NCI-H128 (cell line): ENCODE results near the gene ZNF527.
A peak's percentile ranks its signal among the peaks of the same experiment; 100 is the strongest.
"Not testable (repeated sequence)": the region's sequence is repeated elsewhere in the genome, so short reads cannot be mapped to it uniquely, and the experiment has no call there.

Source experiments
- DNase-seq: peaks from one replicate; lab custom pipeline; 2025; ENCODE audit not compliant: unreplicated experiment; lab: John Stamatoyannopoulos, UW

The ZNF527 gene

DNA sequence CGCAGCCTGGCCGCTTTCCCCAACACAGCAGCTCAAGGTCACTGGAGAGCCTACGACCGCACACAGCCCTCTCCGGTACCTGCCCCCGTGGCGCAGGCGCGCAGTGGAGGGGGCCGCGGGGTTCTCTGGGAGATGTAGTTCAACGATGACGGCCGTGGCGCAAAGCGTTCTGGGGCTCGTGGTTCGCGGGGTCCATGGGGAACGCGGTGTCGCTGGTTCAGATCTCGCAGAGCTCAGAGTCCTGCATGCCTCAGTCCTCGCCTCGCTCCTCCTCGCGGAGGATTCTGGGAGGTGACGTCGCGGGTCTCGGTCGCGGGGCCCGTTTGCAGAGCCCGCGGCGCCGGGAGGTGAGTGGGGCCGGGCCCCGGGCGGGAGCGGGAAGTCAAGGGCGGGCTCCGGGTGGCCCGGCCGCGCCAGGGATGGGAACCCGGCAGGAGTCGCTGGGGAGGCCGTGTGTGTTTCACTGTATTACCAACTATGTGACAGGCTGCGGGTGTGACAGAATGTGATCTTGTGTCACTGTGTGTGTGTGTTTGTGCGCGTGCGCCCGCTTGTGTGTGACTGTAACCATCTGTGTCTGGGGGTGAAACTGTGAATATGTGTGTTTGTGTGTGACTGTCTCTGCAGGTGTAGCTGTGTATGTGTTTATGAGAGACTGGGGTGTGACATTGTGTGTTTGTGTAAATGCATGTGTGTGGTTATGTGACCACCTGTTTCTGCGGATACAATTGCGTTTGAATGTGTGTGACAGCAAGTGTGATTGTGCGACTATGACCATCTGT lies at the start of gene ZNF527:
ZNF527 (plus strand) TSS at position 220 of the 782 bp plus-strand sequence. CDS start 3,100 bp downstream, outside the sequence.
- DNase-seq, result peak; percentile 94

DNA sequence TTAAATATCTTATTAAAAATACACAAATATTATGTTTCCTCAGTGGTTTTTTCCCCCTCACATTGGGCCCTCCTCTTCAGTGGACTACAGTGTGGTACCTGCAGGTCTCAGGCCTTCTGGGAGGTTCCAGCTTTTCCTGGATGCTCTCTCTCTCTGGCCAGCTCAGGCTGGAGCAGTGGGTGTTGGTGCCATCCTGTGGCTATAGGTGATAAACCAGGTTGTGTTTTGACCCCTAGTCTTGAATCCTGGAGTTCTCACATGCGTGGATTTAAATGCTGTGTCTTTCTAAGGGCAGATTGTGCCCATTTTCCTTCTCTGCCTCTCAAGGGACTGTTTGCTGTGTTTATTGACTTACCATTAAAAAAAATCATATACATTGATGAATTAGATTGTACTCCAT lies 41.2 kb upstream of the ZNF527 start:
- no peak for DNase-seq

DNA sequence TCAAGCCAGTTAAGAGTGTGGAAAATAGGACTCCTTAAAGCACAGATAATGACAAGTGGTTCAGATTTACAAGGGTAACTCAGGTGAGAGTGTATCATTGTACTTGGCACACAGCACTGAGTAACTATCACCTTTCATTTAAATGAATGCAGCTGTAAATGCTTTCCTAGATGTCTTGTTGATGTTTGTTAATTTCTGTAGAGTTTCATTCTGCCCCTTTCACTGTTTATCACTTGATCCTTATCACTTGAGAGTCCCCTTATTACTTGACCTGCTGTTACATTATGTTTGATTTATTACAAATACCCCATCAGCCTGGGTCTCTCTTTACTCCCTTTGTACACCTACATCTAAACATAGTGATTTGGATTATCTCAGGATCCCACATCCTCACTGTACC lies 38.1 kb upstream of the ZNF527 start:
- DNase-seq, result no peak

DNA sequence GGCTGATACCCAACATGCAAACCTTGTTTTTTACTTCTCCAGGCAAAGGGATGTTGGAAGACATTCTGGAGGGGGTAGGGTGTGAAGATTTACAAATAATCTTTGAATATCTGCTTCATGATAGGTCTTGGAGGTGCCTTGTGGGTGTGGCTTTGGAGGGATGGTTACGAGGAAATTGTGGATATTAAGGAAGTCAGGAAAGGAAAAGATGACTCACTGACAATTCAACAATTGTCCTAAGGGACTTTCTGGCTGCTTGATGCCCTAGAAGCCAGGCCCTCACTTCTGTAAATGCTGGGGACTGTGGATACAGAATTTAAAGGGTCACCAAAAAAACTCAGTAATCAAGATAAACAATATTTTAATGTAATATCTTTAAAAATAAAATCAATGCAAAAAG lies 37.4 kb upstream of the ZNF527 start:
- DNase-seq, result no peak

DNA sequence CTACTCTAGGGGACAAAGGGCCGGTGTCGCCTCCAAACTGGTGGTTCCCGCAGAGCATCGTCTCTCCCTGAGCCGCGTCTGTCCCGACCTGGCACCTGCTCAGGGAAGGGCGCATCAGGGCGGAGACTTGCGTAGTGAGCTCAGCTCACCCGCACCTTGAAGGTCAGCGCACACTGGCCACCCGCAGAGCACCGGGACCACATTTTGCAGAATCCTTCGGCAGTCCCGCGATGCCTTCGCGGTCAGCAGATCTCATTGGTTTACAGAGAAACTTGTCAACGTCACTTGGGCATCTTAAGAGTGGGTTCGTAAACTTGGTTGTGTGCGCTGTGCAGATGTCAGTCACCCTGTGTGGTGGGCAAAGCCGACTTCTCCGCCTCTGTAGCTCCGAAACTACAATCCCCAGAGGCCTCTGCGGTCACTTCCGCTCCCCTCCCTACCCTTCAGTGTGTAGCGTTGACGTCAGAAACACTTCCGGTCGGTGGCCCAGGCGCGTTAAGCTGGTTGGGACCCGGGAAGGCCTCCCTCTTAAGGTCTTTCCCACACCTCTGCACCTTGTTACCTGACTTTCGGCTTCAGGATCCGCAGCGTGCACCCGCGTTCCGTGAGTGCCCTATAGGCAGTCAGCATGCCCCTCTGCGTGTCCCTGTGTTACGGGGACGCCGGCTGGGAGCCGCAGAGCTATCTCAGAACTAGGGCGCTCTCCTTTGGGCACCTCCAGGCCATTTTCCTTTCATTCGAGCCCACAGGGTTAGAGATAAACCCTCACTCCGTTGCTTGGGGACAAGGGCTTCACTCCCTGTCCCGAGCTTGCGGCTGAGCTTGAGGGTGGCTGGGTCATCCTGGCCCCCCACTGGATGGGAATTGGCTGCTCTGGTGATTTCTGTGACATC lies 36.5 kb upstream of the ZNF527 start:
- DNase-seq, result peak; percentile 71

DNA sequence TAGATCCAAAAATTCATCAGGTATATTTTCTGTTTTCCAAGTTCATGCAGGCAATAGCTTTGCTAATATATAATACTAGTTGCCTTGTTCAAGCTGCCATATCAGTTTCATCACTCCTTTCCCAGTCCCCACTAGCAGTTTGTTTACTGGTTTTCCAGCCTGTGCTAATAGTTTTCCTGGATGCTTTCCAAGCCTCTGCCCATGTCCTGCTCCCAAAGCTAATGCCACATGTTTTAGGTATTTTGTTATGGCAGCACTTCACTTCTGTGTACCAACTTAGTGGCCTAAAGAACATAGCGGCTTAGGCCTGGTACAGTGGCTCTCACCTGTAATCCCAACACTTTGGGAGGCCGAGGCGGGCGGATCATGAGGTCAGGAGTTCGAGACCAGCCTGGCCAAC lies 28.1 kb upstream of the ZNF527 start:
- no peak for DNase-seq

DNA sequence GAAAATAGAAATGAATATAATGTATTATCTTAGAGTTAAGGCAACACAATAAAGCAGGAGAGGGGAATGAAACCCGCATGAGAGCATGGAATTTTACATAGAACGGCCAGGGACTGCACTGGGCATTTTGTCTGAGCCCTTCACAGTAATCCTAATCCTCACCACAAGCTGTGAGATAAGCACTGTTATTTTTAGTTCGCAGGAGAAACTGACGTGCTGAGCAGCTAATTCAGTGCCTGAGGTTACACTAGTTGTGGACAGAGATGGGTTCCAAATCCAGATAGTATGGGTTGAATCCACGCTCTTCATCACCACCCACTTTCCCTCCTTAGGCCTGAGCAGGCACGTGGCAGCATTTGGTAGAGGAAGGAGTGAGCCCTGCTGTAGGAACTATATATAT lies 24.8 kb upstream of the ZNF527 start:
- DNase-seq, result no peak

DNA sequence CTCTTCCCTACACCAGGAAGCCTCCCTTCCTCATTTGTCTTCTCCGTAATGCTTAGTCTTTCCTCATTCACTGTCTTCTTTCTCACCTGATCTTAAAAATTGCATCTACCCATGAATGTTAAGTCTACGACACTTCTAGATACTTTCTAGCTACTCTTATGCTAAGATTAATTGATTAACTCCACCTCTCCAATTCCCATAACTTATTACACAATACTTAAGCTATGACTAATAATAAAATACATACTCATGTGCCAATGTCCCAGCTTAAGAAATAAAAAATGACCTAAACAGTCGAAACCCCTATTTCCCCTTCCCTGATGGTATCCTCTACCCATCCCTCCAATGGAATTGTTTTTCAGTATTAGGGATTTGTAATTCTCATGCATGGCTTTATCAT lies 22.8 kb upstream of the ZNF527 start:
- DNase-seq, result no peak

DNA sequence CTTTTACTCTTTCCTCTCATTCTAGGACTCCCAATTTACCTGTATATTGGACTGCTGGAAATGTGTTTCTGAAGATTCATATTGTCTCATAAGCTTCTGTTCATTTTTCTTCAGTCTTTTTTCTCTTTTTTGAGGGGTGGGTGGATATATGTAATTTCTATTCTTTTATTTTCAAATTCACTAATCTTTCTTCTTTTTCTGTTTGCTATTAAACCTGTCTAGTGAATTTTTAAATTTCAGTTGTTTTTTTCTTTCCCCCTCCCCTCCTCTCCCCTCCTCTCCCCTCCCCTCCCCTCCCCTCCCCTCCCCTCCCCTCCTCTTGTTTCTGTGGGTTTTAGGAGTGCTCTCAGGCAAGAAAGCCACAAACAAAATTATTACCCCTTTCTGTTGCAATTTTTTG lies 16.9 kb upstream of the ZNF527 start:
- DNase-seq, result no peak

DNA sequence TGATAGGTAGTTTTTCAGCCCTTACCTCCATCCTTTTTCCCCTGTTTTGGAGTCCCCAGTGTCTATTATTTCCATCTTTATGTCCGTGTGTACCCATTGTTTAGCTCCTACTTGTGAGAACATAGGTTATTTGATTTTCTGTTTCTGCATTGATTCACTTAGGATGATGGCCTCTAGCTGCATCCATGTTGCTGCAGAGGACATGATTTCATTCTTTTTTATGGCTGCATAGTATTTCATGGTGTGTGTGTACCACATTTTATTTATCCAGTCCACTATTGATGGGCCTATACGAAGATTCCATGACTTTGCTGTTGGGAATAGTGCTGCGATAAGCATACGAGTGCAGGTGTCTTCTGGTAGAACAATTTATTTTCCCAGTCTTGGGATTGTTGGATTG lies 15.0 kb upstream of the ZNF527 start:
- no peak for DNase-seq

DNA sequence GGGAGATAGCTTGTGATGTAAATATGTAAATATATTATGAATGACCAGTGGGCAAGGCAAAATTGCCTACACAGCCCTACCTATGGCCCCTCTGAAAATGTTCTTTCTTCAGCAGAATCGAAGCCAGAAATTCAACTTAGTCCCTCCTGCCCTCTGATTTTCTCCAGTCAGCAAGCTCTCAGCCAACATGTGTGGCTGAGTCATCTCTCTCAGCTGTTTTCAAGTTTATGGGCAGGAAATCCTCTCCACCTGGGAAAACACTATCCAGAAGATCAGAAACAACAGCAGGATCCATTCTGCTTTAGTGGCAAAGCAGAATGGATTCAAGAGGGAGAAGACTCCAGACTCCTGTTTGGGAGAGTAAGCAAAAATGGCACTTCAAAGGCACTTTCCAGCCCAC lies 8.9 kb upstream of the ZNF527 start:
- no peak for DNase-seq

DNA sequence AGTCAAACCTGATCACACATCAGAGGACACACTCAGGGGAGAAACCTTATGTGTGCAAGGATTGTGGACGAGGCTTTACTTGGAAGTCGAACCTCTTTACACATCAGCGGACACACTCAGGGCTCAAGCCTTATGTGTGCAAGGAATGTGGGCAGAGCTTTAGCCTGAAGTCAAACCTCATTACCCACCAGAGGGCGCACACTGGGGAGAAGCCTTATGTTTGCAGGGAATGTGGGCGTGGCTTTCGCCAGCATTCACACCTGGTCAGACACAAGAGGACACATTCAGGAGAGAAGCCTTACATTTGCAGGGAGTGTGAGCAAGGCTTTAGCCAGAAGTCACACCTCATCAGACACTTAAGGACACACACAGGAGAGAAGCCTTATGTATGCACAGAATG lies 8.2 kb upstream of the ZNF527 start:
- no peak for DNase-seq

DNA sequence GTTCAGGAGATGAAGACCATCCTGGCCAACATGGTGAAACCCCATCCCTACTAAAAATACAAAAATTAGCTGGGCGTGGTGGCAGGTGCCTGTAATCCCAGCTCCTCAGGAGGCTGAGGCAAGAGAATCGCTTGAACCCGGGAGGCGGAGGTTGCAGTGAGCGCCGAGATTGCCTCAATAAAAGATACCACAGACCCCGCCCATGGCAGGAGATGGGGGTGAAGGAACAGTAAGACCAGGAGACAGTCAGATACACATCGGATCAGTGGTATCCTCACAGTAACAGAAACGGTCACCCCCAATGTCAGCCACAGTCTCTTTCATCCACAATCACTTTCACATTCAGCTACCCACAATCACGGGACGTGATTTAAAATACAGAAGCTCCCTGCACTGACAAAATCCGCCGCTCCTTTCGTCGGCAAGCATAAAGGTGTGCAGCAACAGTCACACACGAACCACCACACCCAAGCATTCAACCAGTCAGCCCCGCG lies 466 bp upstream of the ZNF527 start:
- DNase-seq, result not testable (repeated sequence)

DNA sequence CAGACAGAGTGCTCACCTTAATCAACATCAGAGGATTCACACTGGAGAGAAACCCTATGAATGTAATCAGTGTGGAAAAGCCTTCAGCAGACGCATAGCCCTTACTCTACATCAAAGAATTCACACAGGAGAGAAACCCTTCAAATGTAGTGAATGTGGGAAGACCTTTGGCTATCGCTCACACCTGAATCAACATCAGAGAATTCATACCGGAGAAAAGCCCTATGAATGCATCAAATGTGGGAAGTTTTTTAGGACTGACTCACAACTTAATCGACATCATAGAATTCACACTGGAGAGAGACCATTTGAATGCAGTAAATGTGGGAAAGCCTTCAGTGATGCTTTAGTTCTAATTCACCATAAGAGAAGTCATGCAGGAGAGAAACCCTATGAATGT lies 18.3 kb downstream of the ZNF527 start:
- DNase-seq, result no peak

DNA sequence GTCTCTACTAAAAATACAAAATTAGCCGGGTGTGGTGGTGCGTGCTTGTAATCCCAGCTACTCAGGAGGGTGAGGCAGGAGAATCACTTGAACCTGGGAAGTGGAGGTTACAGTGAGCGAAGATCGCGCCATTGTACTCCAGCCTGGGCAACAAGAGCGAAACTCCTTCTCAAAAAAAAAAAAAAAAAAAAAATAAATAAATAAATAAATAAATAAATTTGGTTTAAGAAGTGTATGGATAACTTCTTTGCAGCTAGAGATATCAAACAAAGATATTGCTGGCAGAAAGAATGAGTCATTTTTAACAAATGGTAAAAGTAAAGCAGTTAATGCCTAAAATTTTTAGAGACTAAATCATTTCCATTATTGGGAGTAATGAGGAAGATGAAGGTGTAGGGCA lies 20.5 kb downstream of the ZNF527 start:
- not testable (repeated sequence) for DNase-seq

DNA sequence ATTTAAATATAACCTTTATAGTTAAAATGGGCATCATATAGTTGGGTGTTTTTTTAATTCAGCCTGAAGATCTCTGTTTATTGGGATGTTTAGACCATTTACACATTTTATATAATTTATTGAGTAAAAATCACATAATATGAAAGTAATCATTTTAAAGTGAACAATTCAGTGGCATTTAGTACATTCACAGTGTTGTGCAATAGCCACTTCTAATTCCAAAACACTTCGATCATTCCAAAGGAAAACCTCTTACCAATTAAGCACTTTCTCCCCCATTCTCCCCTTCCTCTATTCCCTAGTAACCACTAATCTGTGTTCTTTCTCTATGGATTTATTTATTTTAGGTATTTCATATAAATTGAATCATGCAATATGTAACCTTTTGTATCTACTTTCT lies 30.2 kb downstream of the ZNF527 start:
- no peak for DNase-seq

DNA sequence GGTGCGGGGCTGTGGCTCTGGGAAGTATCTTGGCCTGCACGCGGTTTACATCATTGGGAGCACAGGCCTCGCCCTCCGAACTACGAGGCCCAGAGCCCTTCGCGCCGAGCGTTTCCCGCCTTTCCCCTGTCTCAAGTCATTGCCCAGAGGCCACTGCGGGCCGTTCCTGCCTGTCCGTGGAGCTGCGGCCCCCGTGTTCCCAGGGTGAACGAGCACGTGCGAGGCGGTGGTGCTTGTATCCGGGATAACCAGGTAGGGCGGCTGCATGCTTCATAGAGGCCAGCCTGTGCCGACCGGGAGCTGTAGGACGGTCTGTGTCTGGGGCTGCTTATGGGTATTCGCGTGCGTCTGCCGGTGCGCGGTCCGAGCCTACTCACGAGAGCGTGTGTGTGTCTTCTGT lies 32.5 kb downstream of the ZNF527 start:
- no peak for DNase-seq

DNA sequence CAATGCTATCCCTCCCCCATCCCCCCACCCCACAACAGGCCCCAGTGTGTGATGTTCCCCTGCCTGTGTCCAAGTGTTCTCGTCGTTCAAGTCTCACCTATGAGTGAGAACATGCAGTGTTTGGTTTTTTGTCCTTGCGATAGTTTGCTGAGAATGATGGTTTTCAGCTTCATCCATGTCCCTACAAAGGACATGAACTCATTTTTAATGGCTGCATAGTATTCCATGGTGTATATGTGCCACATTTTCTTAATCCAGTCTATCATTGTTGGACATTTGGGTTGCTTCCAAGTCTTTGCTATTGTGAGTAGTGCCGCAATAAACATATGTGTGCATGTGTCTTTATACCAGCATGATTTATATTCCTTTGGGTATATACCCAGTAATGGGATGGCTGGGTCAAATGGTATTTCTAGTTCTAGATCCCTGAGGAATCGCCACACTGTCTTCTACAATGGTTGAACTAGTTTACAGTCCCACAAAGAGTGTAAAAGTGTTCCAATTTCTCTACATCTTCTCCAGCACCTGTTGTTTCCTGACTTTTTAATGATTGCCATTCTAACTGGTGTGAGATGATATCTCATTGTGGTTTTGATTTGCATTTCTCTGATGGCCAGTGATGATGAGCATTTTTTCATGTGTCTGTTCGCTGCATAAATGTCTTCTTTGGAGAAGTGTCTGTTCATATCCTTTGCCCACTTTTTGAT lies 35.4 kb downstream of the ZNF527 start:
- DNase-seq, result not testable (repeated sequence)

DNA sequence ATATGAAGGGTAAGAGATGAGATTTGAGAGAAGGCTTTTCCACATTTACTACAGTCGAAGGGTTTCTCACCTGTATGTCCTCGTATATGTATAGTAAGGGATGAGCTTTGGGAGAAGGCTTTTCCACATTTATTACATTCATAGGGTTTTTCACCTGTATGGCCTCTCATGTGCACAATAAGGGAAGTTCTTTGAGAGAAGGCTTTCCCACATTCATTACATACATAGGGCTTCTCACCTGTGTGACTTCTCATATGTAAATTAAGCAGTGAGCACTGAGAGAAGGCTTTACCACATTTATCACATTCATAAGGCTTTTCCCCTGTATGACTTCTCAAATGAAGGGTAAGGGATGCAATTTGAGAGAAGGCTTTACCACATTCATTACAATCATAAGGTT lies 41.8 kb downstream of the ZNF527 start:
- no peak for DNase-seq

DNA sequence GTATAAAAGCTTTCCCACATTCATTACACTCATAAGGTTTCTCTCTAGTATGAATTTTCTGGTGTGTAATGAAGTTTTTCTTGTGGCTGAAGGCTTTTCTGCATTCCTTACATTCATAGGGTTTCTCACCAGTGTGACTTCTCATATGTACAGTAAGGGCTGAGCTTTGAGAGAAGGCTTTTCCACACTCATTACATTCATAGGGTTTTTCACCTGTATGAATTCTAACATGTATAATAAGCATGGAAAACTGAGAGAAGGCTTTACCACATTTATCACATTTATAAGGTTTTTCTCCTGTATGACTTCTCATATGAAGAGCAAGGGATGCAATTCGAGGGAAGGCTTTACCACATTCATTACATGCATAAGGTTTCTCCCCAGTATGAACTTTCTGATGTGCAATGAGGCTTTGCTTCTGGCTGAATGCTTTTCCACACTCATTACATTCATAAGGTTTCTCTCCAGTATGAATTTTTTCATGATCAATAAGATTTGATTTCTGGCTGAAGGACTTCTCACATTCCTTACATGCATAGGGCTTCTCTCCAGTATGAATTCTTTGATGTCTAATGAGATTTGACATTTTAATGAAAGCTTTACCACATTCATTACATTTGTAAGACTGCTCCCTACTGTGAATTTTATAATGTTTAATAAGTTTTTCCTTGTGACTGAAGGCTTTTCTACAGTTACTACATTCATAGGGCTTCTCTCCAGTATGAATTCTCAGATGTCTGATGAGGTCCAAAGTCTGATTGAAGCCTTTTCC lies 42.6 kb downstream of the ZNF527 start:
- DNase-seq, result no peak
